Vagina (tissue), 2 donors: ENCODE data around the gene TDRD9.

Experiments used
- CTCF ChIP-seq, 3 experiments: fragments of 450-650 bp in 2 of 3; fragments of 200-600 bp in 1 of 3; sonication (generic) in 1 of 3; IDR thresholded peaks; one replicate each; pipeline ENCODE4 v1.5.1; 2017 to 2019; ENCODE audit warnings: antibody characterized with exemption in 3 of 3, mild to moderate bottlenecking in 2 of 3, moderate library complexity in 2 of 3
- POLR2A ChIP-seq, 2 donors: fragments of 450-650 bp; IDR thresholded peaks; one replicate each; pipeline ENCODE4 v1.6.1; 2017; ENCODE audit warnings: antibody characterized with exemption in 2 of 2, mild to moderate bottlenecking in 2 of 2, moderate library complexity in 2 of 2

GRCh38 chr14:104064003-104064402, 135.7 kb downstream of the TDRD9 start:
- TF ChIP-seq CTCF (IDR thresholded peaks at IDR 0.05) (no peak), POLR2A (IDR thresholded peaks at IDR 0.05) (no peak)
